Measurements from ENCODE around the gene GALNT9.

DNA sequence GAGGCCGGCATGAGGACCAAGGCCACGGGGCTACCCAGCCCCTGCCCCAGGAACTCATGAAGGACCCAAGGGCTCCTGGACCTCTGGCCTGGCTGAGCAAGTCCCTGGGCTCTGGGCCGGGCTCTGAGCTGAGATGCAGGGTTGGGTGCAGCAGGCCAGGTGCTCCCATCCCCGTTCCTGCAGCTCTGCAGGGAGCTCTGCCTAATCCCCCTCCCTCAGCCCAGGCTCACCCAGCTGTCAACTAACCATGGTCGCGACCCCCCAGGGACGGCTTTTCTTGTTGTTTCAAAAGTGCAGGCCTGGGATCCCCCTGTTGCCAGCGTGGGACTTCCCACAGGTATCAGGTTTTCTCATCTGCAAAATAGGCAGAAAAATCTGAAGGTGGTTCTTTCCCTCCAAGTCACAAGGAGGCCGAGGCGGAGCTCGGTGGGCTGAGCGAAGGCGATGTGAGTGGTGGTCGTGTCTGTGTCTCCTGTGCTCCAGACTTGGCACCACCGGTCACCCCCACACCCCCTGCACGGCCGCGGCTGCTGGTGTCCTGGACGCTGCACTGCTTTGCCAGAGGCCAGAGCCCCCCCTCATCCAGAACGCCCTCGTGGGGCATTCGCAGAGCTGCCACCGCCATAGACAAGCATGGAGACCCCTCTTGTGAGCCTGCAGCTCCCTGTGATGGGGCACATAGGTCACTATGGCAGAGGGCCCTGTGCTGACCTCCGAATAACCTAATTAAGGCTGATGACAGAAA, 22.5 kb upstream of the GALNT9 start:
- TF ChIP-seq, protein P1, sequence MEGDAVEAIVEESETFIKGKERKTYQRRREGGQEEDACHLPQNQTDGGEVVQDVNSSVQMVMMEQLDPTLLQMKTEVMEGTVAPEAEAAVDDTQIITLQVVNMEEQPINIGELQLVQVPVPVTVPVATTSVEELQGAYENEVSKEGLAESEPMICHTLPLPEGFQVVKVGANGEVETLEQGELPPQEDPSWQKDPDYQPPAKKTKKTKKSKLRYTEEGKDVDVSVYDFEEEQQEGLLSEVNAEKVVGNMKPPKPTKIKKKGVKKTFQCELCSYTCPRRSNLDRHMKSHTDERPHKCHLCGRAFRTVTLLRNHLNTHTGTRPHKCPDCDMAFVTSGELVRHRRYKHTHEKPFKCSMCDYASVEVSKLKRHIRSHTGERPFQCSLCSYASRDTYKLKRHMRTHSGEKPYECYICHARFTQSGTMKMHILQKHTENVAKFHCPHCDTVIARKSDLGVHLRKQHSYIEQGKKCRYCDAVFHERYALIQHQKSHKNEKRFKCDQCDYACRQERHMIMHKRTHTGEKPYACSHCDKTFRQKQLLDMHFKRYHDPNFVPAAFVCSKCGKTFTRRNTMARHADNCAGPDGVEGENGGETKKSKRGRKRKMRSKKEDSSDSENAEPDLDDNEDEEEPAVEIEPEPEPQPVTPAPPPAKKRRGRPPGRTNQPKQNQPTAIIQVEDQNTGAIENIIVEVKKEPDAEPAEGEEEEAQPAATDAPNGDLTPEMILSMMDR (IDR thresholded peaks at IDR 0.05): no peak
- TF ChIP-seq POLR2A (IDR thresholded peaks at IDR 0.05) (no peak), EP300 (IDR thresholded peaks at IDR 0.05) (no peak), POLR2AphosphoS5 (IDR thresholded peaks at IDR 0.05) (no peak)
